HG03378 (cell line): ENCODE measurements around the gene ACCSL.

Experiments used
- ATAC-seq: cut with Tn5 transposase; IDR thresholded peaks from one replicate; pipeline ENCODE4 v1.9.1; 2021; ENCODE audit warnings: mild to moderate bottlenecking, moderate library complexity; ENCODE audit not compliant: unreplicated experiment

The ACCSL gene

GRCh38 chr11:44047931-44048431, at the start of gene ACCSL:
ACCSL (plus strand) TSS chr11:44047981; CDS start chr11:44048037, 56 bp downstream.
- ATAC-seq, result no peak

DNA sequence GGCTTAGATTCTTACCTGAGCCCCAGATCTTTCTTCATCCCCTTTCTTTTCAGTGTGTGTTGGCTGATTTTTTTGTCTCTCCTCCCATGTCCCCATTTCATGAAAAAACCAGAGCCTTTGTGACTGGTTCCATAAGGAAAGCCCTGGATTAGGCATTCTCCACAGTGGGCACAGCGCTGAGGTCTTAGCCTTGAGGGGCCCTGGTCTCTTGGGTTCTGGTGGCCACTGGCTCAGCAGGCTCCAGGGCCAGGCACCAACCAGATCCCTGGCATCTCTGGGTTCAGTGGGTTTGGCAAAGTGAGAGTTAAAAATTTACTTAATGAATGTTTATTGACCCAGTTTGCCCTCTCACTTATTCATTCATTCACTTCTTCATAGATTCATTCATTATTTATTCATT, 49.5 kb upstream of the ACCSL start:
- ATAC-seq, result no peak

GRCh38 chr11:44000731-44001130, 47.0 kb upstream of the ACCSL start:
- no peak for ATAC-seq

GRCh38 chr11:44002191-44003093, 45.3 kb upstream of the ACCSL start:
- ATAC-seq, result no peak

DNA sequence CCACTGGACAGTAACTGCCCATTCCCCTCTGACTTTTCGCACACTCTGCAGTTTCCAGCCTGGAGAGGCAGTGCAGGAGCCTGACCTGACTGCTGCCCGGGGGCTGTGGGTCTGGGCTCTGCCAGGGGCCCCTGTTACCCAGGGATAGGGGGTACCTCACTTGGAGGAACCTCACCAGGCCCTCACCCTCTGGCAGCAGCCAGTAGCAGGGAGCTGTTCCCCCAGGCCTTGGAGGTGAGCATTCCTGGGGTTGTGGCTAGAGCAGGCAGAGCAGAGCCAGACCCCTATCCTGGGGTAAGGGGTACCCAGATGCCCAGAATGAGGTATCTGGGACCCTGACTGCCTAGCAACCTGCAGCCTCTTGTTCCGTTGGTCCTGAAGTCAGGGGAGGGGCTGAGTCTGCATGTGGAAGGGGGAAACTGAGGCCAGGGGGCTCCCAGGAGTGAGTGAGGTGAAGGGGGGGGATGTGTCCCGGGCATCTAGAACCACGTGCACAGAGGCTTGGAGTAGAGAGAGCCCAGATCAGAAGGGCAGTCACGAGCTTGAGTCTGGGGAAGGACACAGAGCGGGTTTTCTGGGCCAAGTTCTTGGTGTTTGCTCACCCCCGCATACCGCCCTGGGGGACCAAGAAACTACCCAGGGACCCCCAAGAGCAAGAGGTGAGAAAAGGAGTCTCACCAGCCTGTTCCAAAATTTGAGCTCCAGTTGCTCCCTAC, 43.9 kb upstream of the ACCSL start:
- ATAC-seq, result no peak

- ATAC-seq, result no peak
Observed at GRCh38 chr11:44004452-44005062, 43.2 kb upstream of the ACCSL start.

DNA sequence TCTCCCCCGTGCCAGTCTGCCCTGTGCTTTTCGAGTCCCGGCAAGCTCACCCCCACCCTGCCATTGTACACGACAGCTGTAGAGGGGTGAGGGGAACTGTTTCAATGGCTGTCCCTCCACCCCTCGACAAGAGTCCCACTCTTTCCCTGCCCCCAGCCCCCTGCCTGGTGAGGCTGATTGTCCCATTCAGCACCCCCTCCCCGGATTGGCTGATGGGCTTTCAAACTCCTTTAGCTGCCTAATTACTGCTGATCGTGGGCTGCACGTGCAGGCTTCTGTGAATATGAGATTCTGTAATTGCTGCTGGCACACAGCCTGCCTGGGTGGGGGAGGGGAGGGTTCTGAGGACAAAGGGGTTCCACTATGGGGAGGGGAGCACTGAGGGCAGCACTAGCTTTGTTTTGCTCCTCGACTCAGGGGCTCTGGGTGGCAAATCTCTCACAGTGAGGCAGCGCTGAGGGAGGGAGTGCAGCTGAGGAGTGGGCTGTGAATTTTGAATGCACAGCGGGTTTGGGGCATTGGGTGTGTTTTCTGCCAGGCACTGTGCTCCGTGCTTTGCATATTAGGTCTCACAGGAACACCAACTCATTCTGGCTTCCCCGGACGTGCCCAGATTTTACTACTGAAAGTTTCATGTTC, 42.6 kb upstream of the ACCSL start:
- no peak for ATAC-seq

DNA sequence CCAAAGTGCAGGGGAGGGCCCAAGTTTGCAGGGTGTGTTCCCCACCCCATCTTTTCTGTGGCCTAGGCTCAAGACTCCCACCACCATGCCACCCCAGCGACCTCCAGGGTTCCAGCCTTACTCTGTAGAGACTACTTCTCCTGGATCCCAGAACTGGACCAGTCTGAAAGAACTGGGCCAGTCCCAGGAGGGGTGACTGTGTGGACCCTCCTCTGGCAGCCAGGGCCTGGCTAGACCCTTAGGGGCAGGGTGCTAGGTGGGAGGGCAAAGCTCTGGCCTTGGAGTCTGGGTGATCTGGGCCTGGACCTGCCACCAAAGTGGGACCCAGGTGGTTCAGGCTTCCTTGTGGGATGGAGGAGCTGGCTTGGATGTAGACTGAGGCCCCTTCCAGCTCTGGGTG, 41.8 kb upstream of the ACCSL start:
- no peak for ATAC-seq

- ATAC-seq, result no peak
Observed at GRCh38 chr11:44006917-44007361, 40.8 kb upstream of the ACCSL start.

GRCh38 chr11:44007481-44008087, 40.2 kb upstream of the ACCSL start:
- no peak for ATAC-seq

DNA sequence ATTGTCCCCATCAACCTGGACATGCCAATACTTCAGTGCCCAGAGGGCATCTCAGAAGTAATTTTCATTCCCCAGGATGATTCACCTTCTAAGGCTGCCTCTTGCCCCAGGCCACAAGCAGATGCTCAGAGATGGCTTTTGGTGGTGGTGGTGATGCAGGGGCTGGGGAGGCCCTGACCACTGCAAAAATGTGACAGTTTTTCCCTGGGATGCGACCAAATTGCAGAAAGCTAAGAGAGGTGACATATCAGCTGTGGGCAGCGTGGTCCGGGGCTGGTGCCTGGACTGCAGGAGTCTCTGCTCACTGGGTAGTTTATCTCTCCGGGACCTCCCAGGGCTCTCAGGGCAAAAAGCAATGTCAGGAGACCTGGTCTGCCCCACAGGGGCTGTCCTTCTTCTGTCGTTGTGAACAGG, 39.7 kb upstream of the ACCSL start:
- no peak for ATAC-seq

- ATAC-seq, result no peak
Observed at GRCh38 chr11:44008698-44009097, 39.1 kb upstream of the ACCSL start.

GRCh38 chr11:44010789-44011251, 37.0 kb upstream of the ACCSL start:
- no peak for ATAC-seq

DNA sequence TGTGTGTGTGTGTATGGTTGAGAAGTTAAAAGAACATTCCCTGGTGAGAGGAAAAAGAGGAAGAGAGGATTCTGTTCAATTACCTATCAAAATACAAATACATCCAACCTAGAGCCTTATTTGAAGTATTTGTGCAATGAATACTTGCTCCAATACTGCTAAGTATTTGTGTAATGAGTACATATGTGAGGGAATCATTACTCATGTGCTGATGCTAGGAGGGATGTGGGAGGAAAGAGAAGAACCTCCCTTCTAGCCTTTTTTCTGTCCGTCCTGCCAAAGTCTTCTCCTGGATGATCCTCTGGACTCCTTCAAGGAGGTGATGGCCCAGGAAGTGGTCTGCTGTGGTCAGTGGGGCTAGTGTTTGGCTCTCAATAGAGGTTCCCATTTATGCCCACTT, 36.0 kb upstream of the ACCSL start:
- no peak for ATAC-seq

- ATAC-seq, result no peak
Observed at GRCh38 chr11:44014968-44015623, 32.7 kb upstream of the ACCSL start.

DNA sequence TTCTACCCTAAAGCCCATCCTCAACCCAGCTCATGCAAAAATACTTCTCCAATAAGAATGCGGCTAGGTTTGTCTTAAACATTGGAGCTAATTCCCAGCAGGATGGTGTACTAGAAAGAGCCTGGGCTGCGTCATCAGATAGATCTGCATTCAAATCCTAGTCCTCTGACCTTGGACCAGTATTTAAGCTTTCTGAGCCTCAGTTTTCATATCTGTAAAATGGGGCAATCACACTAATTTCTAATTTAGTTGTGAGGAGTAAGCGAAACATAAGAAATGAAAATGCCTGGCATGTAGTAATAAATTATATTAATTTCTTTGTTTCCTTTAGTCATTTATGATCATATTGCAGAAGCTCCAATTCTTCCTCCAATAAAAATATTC, 32.2 kb upstream of the ACCSL start:
- no peak for ATAC-seq

- ATAC-seq, result no peak
Observed at GRCh38 chr11:44016131-44016530, 31.6 kb upstream of the ACCSL start.

DNA sequence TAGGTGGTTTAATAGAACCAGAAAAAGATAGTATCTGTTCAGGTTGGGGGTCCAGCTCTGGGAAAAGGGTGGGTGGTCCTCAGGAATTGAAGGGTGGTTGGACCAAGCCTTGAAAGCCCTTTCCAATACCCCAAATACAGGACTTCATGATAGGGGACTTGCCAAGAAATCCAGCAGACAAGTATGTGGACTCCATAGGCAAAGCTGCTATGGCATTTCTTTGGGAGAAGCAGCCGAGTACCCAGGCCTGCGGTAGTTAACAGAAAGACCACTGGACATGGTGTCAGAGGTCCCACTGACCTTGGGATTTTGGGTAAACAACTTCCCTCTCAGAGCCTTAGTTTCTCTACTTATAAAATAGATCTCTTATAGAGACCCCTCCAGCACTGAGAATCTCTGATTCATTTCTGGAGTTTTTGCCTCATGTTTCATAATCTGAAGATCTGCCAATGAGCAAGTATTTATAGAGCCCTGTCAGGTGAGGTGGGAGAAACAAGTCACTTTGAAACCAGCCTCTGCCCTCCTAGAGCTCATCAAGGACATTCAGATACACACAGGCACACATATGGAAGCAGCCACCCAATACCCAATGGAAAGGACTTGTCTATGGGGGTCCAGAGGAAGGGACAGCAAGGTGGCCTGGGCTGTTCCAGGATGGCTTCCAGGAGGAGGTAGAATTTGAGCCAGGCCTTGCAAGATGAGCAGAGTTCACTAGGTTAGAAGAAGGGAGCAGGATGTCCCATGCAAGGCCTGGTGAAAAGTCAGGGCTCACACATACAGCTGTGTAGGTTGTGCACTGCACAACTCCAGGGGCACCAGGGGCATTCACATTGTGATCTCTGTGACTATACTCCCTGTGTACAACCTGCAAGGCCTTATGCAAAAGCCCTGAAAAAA, 31.0 kb upstream of the ACCSL start:
- no peak for ATAC-seq
